Parathyroid adenoma (tissue), 2 donors: ENCODE data around the gene VWA1.

Experiments
- H2AFZ ChIP-seq: fragments of 300-600 bp; sonication (generic); one replicate; pipeline ENCODE4 v1.7.0; 2017; ENCODE audit warnings: antibody characterized with exemption, mild to moderate bottlenecking
- H3K27ac ChIP-seq: fragments of 300-600 bp; sonication (generic); one replicate; pipeline ENCODE4 v1.7.0; 2017
- H3K27me3 ChIP-seq: fragments of 300-600 bp; sonication (generic); one replicate; pipeline ENCODE4 v1.7.0; 2017; ENCODE audit warnings: low read length; ENCODE audit not compliant: control insufficient read depth, insufficient read depth
- H3K36me3 ChIP-seq: fragments of 300-600 bp; sonication (generic); one replicate; pipeline ENCODE4 v1.7.0; 2017; ENCODE audit warnings: low read length; ENCODE audit not compliant: control insufficient read depth, insufficient read depth
- H3K4me1 ChIP-seq: fragments of 300-600 bp; sonication (generic); one replicate; pipeline ENCODE4 v1.7.0; 2017; ENCODE audit warnings: control low read depth
- H3K4me2 ChIP-seq: fragments of 300-600 bp; sonication (generic); one replicate; pipeline ENCODE4 v1.7.0; 2017; ENCODE audit warnings: low read length
- H3K4me3 ChIP-seq: fragments of 300-600 bp; sonication (generic); one replicate; pipeline ENCODE4 v1.7.0; 2017; ENCODE audit warnings: low read depth, low read length
- H3K79me2 ChIP-seq: fragments of 300-600 bp; sonication (generic); one replicate; pipeline ENCODE4 v1.7.0; 2017; ENCODE audit warnings: control low read depth
- H3K9ac ChIP-seq: fragments of 300-600 bp; sonication (generic); one replicate; pipeline ENCODE4 v1.7.0; 2017; ENCODE audit warnings: mild to moderate bottlenecking
- H3K9me3 ChIP-seq: fragments of 300-600 bp; sonication (generic); one replicate; pipeline ENCODE4 v1.7.0; 2017; ENCODE audit warnings: low read length; ENCODE audit not compliant: control insufficient read depth
- TF ChIP-seq, protein P1 (sequence below): fragments of 300-600 bp; sonication (generic); IDR thresholded peaks from one replicate; pipeline ENCODE4 v1.7.0; 2017; ENCODE audit warnings: antibody characterized with exemption, mild to moderate bottlenecking
- donor health status: primary hyperparathyroidism.

Gene VWA1

GRCh38 chr1:1421907-1422464 lies 13.5 kb upstream of the VWA1 start:
- H3K4me1 ChIP-seq: no peaks in the 10 kb centered on the region
- H2AFZ ChIP-seq: no peak overlapping the region
- H3K27me3 ChIP-seq: no peaks in the 10 kb centered on the region
- no peak overlapping the region for H3K27ac ChIP-seq
- H3K9ac ChIP-seq: no peak overlapping the region
- H3K9me3 ChIP-seq: no peaks in the 10 kb centered on the region
- H3K36me3 ChIP-seq: no peaks in the 10 kb centered on the region
- TF ChIP-seq, protein P1, sequence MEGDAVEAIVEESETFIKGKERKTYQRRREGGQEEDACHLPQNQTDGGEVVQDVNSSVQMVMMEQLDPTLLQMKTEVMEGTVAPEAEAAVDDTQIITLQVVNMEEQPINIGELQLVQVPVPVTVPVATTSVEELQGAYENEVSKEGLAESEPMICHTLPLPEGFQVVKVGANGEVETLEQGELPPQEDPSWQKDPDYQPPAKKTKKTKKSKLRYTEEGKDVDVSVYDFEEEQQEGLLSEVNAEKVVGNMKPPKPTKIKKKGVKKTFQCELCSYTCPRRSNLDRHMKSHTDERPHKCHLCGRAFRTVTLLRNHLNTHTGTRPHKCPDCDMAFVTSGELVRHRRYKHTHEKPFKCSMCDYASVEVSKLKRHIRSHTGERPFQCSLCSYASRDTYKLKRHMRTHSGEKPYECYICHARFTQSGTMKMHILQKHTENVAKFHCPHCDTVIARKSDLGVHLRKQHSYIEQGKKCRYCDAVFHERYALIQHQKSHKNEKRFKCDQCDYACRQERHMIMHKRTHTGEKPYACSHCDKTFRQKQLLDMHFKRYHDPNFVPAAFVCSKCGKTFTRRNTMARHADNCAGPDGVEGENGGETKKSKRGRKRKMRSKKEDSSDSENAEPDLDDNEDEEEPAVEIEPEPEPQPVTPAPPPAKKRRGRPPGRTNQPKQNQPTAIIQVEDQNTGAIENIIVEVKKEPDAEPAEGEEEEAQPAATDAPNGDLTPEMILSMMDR: no peak
- H3K4me3 ChIP-seq: no peak overlapping the region
- no peaks in the 10 kb centered on the region for H3K79me2 ChIP-seq
- H3K4me2 ChIP-seq: no peak overlapping the region

DNA sequence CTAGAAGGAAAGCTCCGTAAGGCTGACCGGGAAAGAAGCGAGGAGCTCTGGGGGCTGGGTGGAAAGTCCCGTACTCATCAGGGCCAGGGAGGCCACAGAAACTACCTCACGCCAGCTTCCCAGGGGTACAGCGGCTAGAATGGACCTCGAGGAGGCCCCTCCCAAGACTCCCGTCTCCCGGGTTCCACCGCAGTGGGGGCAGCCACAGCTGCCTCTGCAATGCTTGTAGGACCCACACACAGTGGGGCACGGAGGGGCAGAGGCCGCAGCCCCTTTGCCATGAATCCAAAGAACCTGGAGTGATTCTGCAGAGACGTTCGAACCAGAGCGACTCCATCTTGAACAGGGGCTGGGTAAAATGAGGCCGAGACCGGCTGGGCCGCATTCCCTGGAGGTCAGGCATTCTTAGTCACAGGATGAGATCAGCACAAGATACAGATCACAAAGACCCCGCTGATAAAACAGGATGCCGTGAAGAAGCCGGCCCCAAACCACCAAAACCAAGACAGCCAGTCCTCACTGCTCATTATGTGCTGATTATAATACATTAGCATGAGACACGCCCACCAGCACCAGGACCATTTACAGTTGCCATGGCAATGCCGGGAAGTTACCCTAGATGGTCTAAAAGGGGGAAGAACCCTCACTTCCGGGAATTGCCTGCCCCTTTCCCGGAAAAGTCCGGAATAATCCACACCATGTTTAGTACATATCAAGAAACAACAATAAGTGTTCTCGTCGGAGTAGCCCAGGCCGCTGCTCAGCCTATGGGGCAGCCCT lies 12.8 kb upstream of the VWA1 start:
- no peak overlapping the region for H2AFZ ChIP-seq
- H3K4me1 ChIP-seq: no peaks in the 10 kb centered on the region
- TF ChIP-seq, protein P1: no peak
- H3K79me2 ChIP-seq: no peaks in the 10 kb centered on the region
- H3K4me2 ChIP-seq: no peak overlapping the region
- H3K27ac ChIP-seq: no peak overlapping the region
- no peak overlapping the region for H3K4me3 ChIP-seq
- no peak overlapping the region for H3K9ac ChIP-seq
- no peaks in the 10 kb centered on the region for H3K9me3 ChIP-seq
- H3K36me3 ChIP-seq: no peaks in the 10 kb centered on the region
- no peaks in the 10 kb centered on the region for H3K27me3 ChIP-seq

DNA sequence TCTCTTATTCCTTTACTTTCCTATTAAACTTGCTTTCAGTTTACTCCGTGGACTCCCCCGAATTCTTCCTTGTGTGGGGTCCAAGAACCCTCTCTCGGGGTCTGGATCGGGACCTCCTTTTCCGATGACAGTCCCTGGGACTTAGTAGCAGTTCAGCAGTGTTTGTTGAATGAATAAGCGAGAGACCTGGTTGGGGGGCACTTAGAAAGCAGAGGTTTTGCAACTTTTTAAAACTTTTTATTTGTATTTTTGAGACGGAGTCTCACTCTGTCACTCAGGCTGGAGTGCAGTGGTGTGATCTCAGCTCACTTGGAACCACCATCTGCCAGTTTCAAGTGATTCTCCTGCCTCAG lies 12.3 kb upstream of the VWA1 start:
- Histone ChIP-seq H3K79me2 (no peaks in the 10 kb centered on the region), H3K4me3 (no peak overlapping the region), H3K9ac (no peak overlapping the region), H3K9me3 (no peaks in the 10 kb centered on the region), H3K4me1 (no peaks in the 10 kb centered on the region), H3K4me2 (no peak overlapping the region), H2AFZ (no peak overlapping the region), H3K27ac (no peak overlapping the region), H3K27me3 (no peaks in the 10 kb centered on the region), H3K36me3 (no peaks in the 10 kb centered on the region)
- TF ChIP-seq, protein P1: no peak

DNA sequence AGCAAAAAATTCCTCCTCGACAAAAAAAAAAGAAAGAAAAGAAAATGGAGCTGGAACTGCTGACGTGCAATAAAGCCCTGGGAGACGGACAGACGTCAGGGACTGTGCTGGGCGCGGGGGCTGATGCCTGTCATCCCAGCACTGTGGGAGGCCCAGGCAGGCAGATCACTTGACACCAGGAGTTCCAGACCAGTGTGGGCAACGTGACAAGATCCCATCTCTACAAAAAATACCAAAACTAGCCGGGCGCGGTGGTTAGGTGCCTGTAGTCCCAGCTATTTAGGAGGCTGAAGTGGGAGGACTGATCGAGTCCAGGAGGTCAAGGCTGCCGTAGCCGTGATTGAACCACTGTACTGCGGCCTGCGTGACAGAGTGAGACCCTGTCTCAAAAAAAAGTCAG lies 10.8 kb upstream of the VWA1 start:
- TF ChIP-seq, protein P1: no peak
- Histone ChIP-seq H3K9ac (no peak overlapping the region), H3K4me2 (no peak overlapping the region), H3K27ac (no peak overlapping the region), H3K9me3 (no peaks in the 10 kb centered on the region), H3K36me3 (no peaks in the 10 kb centered on the region), H3K79me2 (no peaks in the 10 kb centered on the region), H3K4me1 (no peaks in the 10 kb centered on the region), H3K27me3 (no peaks in the 10 kb centered on the region), H3K4me3 (no peak overlapping the region), H2AFZ (no peak overlapping the region)

GRCh38 chr1:1425426-1425752 lies 10.1 kb upstream of the VWA1 start:
- TF ChIP-seq, protein P1: no peak
- no peaks in the 10 kb centered on the region for H3K36me3 ChIP-seq
- H3K4me2 ChIP-seq: no peak overlapping the region
- H3K27ac ChIP-seq: no peak overlapping the region
- H3K9ac ChIP-seq: no peak overlapping the region
- no peaks in the 10 kb centered on the region for H3K9me3 ChIP-seq
- no peaks in the 10 kb centered on the region for H3K4me1 ChIP-seq
- no peak overlapping the region for H2AFZ ChIP-seq
- H3K27me3 ChIP-seq: no peaks in the 10 kb centered on the region
- H3K4me3 ChIP-seq: no peak overlapping the region
- no peaks in the 10 kb centered on the region for H3K79me2 ChIP-seq
